ENCODE results near the gene FGD2. TPM values are rescaled to one million over a fixed set of nuclear protein-coding genes. Genes with fewer than 3 reads are reported as not detected.

The FGD2 gene
- polyA plus RNA-seq, 1 experiment = not detected

GRCh38 chr6:36958775-36959554, 46.5 kb upstream of the FGD2 start:
- POLR2A ChIA-PET = no interaction called here
- TF ChIP-seq CTCF (IDR thresholded peaks at IDR 0.05; ENCODE audit: insufficient read depth, low read depth, low read length) = no peak
- no peak for DNase-seq (ENCODE audit: low read depth)
- Histone ChIP-seq H3K4me3 (ENCODE audit: low read depth, low read length) (no peak overlapping the region), H3K36me3 (ENCODE audit: control insufficient read depth, insufficient read depth, low read length) (no peaks in the 10 kb centered on the region), H3K27me3 (ENCODE audit: control insufficient read depth, insufficient read depth, low read length) (no peaks in the 10 kb centered on the region)
- CTCF ChIA-PET = no interaction called here

- POLR2A ChIA-PET = no interaction called here
- DNase-seq (ENCODE audit: low read depth) = no peak
Observed at GRCh38 chr6:36959555-36960250, 45.8 kb upstream of the FGD2 start.

GRCh38 chr6:36961441-36962435, 43.7 kb upstream of the FGD2 start:
- no peak for TF ChIP-seq CTCF (IDR thresholded peaks at IDR 0.05; ENCODE audit: insufficient read depth, low read depth, low read length)
- ChIA-PET CTCF (no interaction called here), POLR2A (no interaction called here)

More at GRCh38 chr6:36959555-36960250, 45.8 kb upstream of the FGD2 start:
- no peaks in the 10 kb centered on the region for H3K36me3 ChIP-seq (ENCODE audit: control insufficient read depth, insufficient read depth, low read length)
- no peak for TF ChIP-seq CTCF (IDR thresholded peaks at IDR 0.05; ENCODE audit: insufficient read depth, low read depth, low read length)
- H3K27me3 ChIP-seq (ENCODE audit: control insufficient read depth, insufficient read depth, low read length) = no peaks in the 10 kb centered on the region
- no peak overlapping the region for H3K4me3 ChIP-seq (ENCODE audit: low read depth, low read length)
- CTCF ChIA-PET = no interaction called here

GRCh38 chr6:36962874-36963273, 42.6 kb upstream of the FGD2 start:
- Histone ChIP-seq H3K36me3 (ENCODE audit: control insufficient read depth, insufficient read depth, low read length) (peaks cover 5% of the 10 kb centered on the region), H3K27me3 (ENCODE audit: control insufficient read depth, insufficient read depth, low read length) (no peaks in the 10 kb centered on the region), H3K4me3 (ENCODE audit: low read depth, low read length) (no peak overlapping the region)
- POLR2A ChIA-PET = no interaction called here
- DNase-seq (ENCODE audit: low read depth) = no peak
- CTCF ChIA-PET = no interaction called here
- TF ChIP-seq CTCF (IDR thresholded peaks at IDR 0.05; ENCODE audit: insufficient read depth, low read depth, low read length) = no peak

More at GRCh38 chr6:36961441-36962435, 43.7 kb upstream of the FGD2 start:
- DNase-seq (ENCODE audit: low read depth) = no peak
- Histone ChIP-seq H3K4me3 (ENCODE audit: low read depth, low read length) (no peak overlapping the region), H3K27me3 (ENCODE audit: control insufficient read depth, insufficient read depth, low read length) (no peaks in the 10 kb centered on the region), H3K36me3 (ENCODE audit: control insufficient read depth, insufficient read depth, low read length) (no peaks in the 10 kb centered on the region)

Measured in BJ (cell line).